Fibroblast of lung (primary cell): ENCODE measurements around the gene STXBP4. TPM values are rescaled to one million over a fixed set of nuclear protein-coding genes. Genes with fewer than 3 reads are reported as not detected.

Experiments
- DNase-seq, 2 donors: peaks; one replicate each; pipeline versions ENCODE4 v3.0.0 to v3.0.0-alpha.2; 2010; ENCODE audit warnings: low read depth in 2 of 2
- H2AFZ ChIP-seq: 2 replicates; pipeline ENCODE4 v1.5.1; 2012; ENCODE audit warnings: low read length, control low read depth, inconsistent platforms
- H3K27ac ChIP-seq: 2 replicates; pipeline ENCODE4 v1.5.1; 2011; ENCODE audit warnings: low read length, control low read depth; ENCODE audit not compliant: insufficient read depth
- H3K27me3 ChIP-seq: 2 replicates; pipeline ENCODE4 v1.5.1; 2011; ENCODE audit warnings: mild to moderate bottlenecking, low read length; ENCODE audit not compliant: control insufficient read depth, insufficient read depth
- H3K36me3 ChIP-seq: 2 replicates; pipeline ENCODE4 v1.5.1; 2011; ENCODE audit warnings: low read length; ENCODE audit not compliant: control insufficient read depth, insufficient read depth
- H3K4me1 ChIP-seq: 2 replicates; pipeline ENCODE4 v1.5.1; 2011; ENCODE audit warnings: low read length; ENCODE audit not compliant: control insufficient read depth, insufficient read depth; ENCODE audit errors: extremely low read depth
- H3K4me2 ChIP-seq: 2 replicates; pipeline ENCODE4 v1.5.1; 2011; ENCODE audit warnings: low read length, control low read depth; ENCODE audit not compliant: insufficient read depth; ENCODE audit errors: extremely low read depth
- H3K4me3 ChIP-seq, 4 experiments: fragments of 200-600 bp in 1 of 4; sonication (generic) in 1 of 4; replicated peaks in 1 of 4; 2 replicates each; pipeline ENCODE4 v1.5.1; 2011 to 2016; ENCODE audit warnings: low read length in 4 of 4, low read depth in 3 of 4, mild to moderate bottlenecking in 3 of 4, control low read depth in 2 of 4, inconsistent platforms in 1 of 4, mixed read lengths in 1 of 4; ENCODE audit not compliant: insufficient read depth in 1 of 4; ENCODE audit errors: control extremely low read depth in 1 of 4
- H3K79me2 ChIP-seq: 2 replicates; pipeline ENCODE4 v1.5.1; 2012; ENCODE audit warnings: mild to moderate bottlenecking, low read length, inconsistent platforms; ENCODE audit not compliant: control insufficient read depth, insufficient read depth
- H3K9ac ChIP-seq: 2 replicates; pipeline ENCODE4 v1.5.1; 2011; ENCODE audit warnings: mild to moderate bottlenecking, low read length, control low read depth; ENCODE audit not compliant: insufficient read depth
- H3K9me3 ChIP-seq: 2 replicates; pipeline ENCODE4 v1.5.1; 2012; ENCODE audit warnings: low read depth, low read length; ENCODE audit not compliant: control insufficient read depth, insufficient read depth
- H4K20me1 ChIP-seq: 2 replicates; pipeline ENCODE4 v1.5.1; 2011; ENCODE audit warnings: low read length; ENCODE audit not compliant: control insufficient read depth, insufficient read depth; ENCODE audit errors: extremely low read depth
- CTCF ChIP-seq, 2 donors: IDR thresholded peaks in 1 of 2; conservative IDR thresholded peaks in 1 of 2; 1 replicate in 1 of 2; 2 replicates in 1 of 2; pipeline ENCODE4 v1.5.1; 2011 to 2012; ENCODE audit warnings: low read length in 2 of 2, control low read depth in 1 of 2, inconsistent platforms in 1 of 2, low read depth in 1 of 2, mild to moderate bottlenecking in 1 of 2
- EZH2 ChIP-seq: IDR thresholded peaks from 2 replicates; pipeline ENCODE4 v1.5.1; 2012; ENCODE audit warnings: low read length, control low read depth, mild to moderate bottlenecking; ENCODE audit errors: missing control alignments
- polyA plus RNA-seq, 2 donors: library from polyadenylated mRNA; depleted of rRNA in 1 of 2; stranded (reverse) in 1 of 2; unstranded in 1 of 2; fragments of >200 nt; gene quantifications; 2 replicates each; pipeline ENCODE4 v1.2.1, GENCODE V29; 2011 to 2012; ENCODE audit warnings: missing spikeins in 1 of 2
- total RNA-seq: library from RNA; depleted of rRNA; stranded (reverse); fragments of >200 nt; gene quantifications from 2 replicates; pipeline ENCODE4 v1.2.1, GENCODE V29; 2014

Gene STXBP4
- total and polyA plus RNA-seq, 2 donors (not counting 1 experiment from before 2014, with no cell fraction given), result 5.6 to 9.8 TPM

- TF ChIP-seq CTCF (conservative IDR thresholded peaks at IDR 0.05 in 1 of 2, IDR thresholded peaks at IDR 0.05 in 1 of 2; ENCODE audit: low read depth in 1 of 2, low read length in 2 of 2) (no peak), EZH2 (no peak)
- H2AFZ ChIP-seq, result no peak overlapping the region
- H3K27ac ChIP-seq, result no peak overlapping the region
- peaks cover 2% of the 10 kb centered on the region for H3K4me1 ChIP-seq
- H3K27me3 ChIP-seq, result no peaks in the 10 kb centered on the region
- H3K79me2 ChIP-seq, result no peaks in the 10 kb centered on the region
- no peak overlapping the region for H3K4me2 ChIP-seq
- H3K36me3 ChIP-seq, result no peaks in the 10 kb centered on the region
- H4K20me1 ChIP-seq, result no peaks in the 10 kb centered on the region
- no peak for DNase-seq
- H3K4me3 ChIP-seq, result no peak overlapping the region
- H3K9ac ChIP-seq, result no peak overlapping the region
- no peaks in the 10 kb centered on the region for H3K9me3 ChIP-seq
Observed at GRCh38 chr17:55160501-55160900, 191.9 kb downstream of the STXBP4 start.

- Histone ChIP-seq H3K9ac (no peak overlapping the region), H3K4me1 (peaks cover 2% of the 10 kb centered on the region), H3K27me3 (no peaks in the 10 kb centered on the region), H3K4me2 (no peak overlapping the region), H3K27ac (no peak overlapping the region), H4K20me1 (no peaks in the 10 kb centered on the region), H3K4me3 (no peak overlapping the region), H3K9me3 (no peaks in the 10 kb centered on the region), H2AFZ (no peak overlapping the region), H3K36me3 (no peaks in the 10 kb centered on the region), H3K79me2 (no peaks in the 10 kb centered on the region)
- DNase-seq, result peak; percentile 79 to 96
- no peak for TF ChIP-seq CTCF (conservative IDR thresholded peaks at IDR 0.05 in 1 of 2, IDR thresholded peaks at IDR 0.05 in 1 of 2; ENCODE audit: low read depth in 1 of 2, low read length in 2 of 2)
- TF ChIP-seq EZH2, result no peak
Observed at GRCh38 chr17:55161935-55162555, 193.5 kb downstream of the STXBP4 start.

- Histone ChIP-seq H3K36me3 (no peaks in the 10 kb centered on the region), H3K4me3 (no peak overlapping the region), H3K9me3 (no peaks in the 10 kb centered on the region), H4K20me1 (no peaks in the 10 kb centered on the region), H3K27me3 (no peaks in the 10 kb centered on the region), H3K4me2 (no peak overlapping the region), H3K79me2 (no peaks in the 10 kb centered on the region), H3K4me1 (peaks cover 2% of the 10 kb centered on the region), H3K9ac (no peak overlapping the region), H2AFZ (no peak overlapping the region), H3K27ac (no peak overlapping the region)
- DNase-seq, result no peak
- TF ChIP-seq CTCF (conservative IDR thresholded peaks at IDR 0.05 in 1 of 2, IDR thresholded peaks at IDR 0.05 in 1 of 2; ENCODE audit: low read depth in 1 of 2, low read length in 2 of 2) (no peak), EZH2 (no peak)
Observed at GRCh38 chr17:55162556-55162946, 194.0 kb downstream of the STXBP4 start.
